Cerebellar nuclear complex (tissue), 1 donor: ENCODE results near the gene SLC7A9.
"Not testable (repeated sequence)": the region's sequence is repeated elsewhere in the genome, so short reads cannot be mapped to it uniquely, and the experiment has no call there.

Experiments
- DNase-seq, 2 experiments: peaks; one replicate each; lab custom pipeline; 2025; lab: John Stamatoyannopoulos, UW

Gene SLC7A9

DNA sequence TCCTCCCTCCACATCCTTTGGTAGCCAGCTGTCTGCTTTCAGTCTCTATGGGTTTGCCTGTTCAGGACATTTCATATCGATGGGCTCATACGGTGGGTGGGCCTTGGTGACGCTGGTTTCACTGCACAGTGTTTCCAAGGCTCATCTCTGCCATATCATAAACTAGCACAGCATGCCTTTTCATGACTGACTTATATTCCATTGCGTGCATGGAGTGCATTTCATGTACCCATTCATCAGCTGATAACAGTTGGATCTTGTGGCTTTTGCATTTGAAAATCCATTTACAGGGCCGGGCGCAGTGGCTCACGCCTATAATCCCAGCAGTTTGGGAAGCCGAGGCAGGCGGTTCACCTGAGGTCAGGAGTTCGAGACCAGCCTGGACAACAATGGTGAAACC is 80.1 kb downstream of the SLC7A9 start:
- no peak for DNase-seq

- not testable (repeated sequence) for DNase-seq
Measured at GRCh38 chr19:32787895-32788294, 81.7 kb downstream of the SLC7A9 start.

DNA sequence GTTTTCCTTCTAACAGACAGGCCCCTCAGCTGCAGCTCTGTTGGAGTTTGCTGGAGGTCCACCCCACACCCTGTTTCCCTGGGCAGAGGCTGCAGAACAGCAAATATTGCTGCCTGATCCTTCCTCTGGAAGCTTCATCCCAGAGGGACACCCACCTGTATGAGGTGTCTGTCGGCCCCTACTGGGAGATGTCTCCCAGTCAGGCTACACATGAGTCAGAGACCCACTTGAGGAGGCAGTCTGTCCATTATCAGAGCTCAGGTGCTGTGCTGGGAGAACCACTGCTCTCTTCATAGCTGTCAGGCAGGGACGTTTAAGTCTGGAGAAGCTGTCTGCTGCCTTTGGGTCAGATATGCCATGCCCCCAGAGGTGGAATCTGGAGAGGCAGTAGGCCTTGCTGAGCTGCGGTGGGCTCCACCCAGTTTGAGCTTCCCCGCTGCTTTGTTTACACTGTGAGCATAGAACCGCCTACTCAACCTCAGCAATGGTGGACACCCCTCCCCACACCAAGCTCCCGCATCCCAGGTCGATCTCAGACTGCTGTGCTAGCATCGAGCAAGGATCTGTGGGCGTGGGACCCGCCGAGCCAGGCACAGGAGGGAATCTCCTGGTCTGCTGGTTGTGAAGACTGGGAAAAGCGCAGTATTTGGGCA is 82.3 kb downstream of the SLC7A9 start:
- not testable (repeated sequence) for DNase-seq

DNA sequence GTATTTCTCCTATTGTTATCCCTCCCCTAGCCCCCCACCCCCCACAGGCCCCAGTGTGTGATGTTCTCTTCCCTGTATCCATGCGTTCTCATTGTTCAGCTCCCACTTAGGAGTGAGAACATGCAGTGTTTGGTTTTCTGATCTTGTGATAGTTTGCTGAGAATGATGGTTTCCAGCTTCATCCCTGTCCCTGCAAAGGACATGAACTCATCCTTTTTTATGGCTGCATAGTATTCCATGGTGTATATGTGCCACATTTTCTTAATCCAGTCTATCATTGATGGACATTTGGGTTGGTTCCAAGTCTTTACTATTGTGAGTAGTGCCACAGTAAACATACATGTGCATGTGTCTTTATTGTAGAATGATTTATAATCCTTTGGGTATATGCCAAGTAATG is 87.5 kb downstream of the SLC7A9 start:
- not testable (repeated sequence) for DNase-seq

DNA sequence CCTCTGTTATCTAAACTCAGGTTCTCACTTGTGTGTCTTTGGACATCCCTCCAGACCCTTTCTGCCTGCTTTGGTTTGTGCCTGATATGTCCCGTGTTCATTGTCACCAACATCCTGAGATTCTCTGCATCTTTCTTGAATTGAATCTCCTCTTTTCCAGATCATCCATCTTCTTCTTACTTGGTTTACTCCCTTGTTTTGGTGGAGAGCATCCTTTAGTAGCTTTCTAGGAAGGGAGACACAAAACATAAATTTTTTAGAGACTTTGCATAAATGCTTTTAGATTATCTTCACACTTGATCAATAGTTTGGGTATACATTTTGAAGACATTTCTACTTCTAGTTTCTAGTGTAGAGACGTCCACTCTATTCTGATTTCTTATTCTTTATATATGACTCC is 88.3 kb downstream of the SLC7A9 start:
- DNase-seq: no peak
